Muscle of leg (tissue), 16 donors: Measurements from ENCODE around the gene ZNF213. TPM values are rescaled to one million over a fixed set of nuclear protein-coding genes. Genes with fewer than 3 reads are reported as not detected.

Experiments used
- DNase-seq: peaks from one replicate; pipeline ENCODE4 v3.0.0; 2013
- H3K27ac ChIP-seq: one replicate; pipeline ENCODE4 v1.5.1; 2013; ENCODE audit warnings: mild to moderate bottlenecking, low read length, control low read depth
- H3K27me3 ChIP-seq: one replicate; pipeline ENCODE4 v1.6.1; 2013; ENCODE audit warnings: low read length; ENCODE audit not compliant: control insufficient read depth, insufficient read depth
- H3K36me3 ChIP-seq: one replicate; pipeline ENCODE4 v1.6.1; 2013; ENCODE audit warnings: low read length; ENCODE audit not compliant: control insufficient read depth, insufficient read depth
- H3K4me1 ChIP-seq: one replicate; pipeline ENCODE4 v1.6.1; 2013; ENCODE audit warnings: low read length; ENCODE audit not compliant: control insufficient read depth, insufficient read depth
- H3K4me3 ChIP-seq: one replicate; pipeline ENCODE4 v1.5.1; 2013; ENCODE audit warnings: low read length, control low read depth
- H3K9me3 ChIP-seq: replicated peaks from 2 replicates; pipeline ENCODE4 v1.6.1; 2013; ENCODE audit warnings: low read depth, low read length; ENCODE audit not compliant: control insufficient read depth
- WGBS: methylation state at CpG from one replicate; pipeline ENCODE4 v1.1.5; 2013; ENCODE audit warnings: missing lambda C conversion rate; ENCODE audit not compliant: insufficient coverage; 5-methylcytosine and 5-hydroxymethylcytosine counted together
- long read RNA-seq, 11 donors: transcript quantifications; one replicate each; lab custom pipeline, GENCODE V29; 2026
- polyA plus RNA-seq, 8 donors: library from polyadenylated mRNA; unstranded; fragments of 120-200 nt; gene quantifications; one replicate each; pipeline versions ENCODE4 v1.2.1 to v1.2.3, GENCODE V29; 2013; ENCODE audit warnings: inconsistent platforms in 1 of 8, low replicate concordance in 1 of 8; ENCODE audit not compliant: insufficient read length in 8 of 8, insufficient read depth in 1 of 8
- total RNA-seq: library from RNA; stranded (reverse); fragments of 120-200 nt; gene quantifications from one replicate; pipeline ENCODE4 v1.2.4, GENCODE V29; 2013

ZNF213 gene, protein sequence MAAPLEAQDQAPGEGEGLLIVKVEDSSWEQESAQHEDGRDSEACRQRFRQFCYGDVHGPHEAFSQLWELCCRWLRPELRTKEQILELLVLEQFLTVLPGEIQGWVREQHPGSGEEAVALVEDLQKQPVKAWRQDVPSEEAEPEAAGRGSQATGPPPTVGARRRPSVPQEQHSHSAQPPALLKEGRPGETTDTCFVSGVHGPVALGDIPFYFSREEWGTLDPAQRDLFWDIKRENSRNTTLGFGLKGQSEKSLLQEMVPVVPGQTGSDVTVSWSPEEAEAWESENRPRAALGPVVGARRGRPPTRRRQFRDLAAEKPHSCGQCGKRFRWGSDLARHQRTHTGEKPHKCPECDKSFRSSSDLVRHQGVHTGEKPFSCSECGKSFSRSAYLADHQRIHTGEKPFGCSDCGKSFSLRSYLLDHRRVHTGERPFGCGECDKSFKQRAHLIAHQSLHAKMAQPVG
- total RNA-seq: 3.1 TPM
- 10 to 100 TPM in 5 of 8 donors, 1 to 10 TPM in 3; 9.4 to 14.0 (median 11.5) TPM for polyA plus RNA-seq
- long read RNA-seq, donor 1, partial matches to known transcripts: 0 of 1 reads
- long read RNA-seq, donor 1, other reads (novel, unspliced or antisense): 0 of 1 reads
- long read RNA-seq, donor 2: 0 reads
- long read RNA-seq, donor 3, transcript ZNF213-201 (6 exons, 3,313 nt): major isoform, 6 of 7 reads
- long read RNA-seq, donor 3, partial matches to known transcripts: 0 of 7 reads
- long read RNA-seq, donor 3, other reads (novel, unspliced or antisense): 0 of 7 reads
- long read RNA-seq, donor 4, full-length matches to known transcripts: 5 of 5 reads
- long read RNA-seq, donor 4, partial matches to known transcripts: 0 of 5 reads
- long read RNA-seq, donor 4, other reads (novel, unspliced or antisense): 0 of 5 reads
- long read RNA-seq, donor 5, partial matches to known transcripts: 0 of 4 reads
- long read RNA-seq, donor 5, other reads (novel, unspliced or antisense): 0 of 4 reads
- long read RNA-seq, donor 6, partial matches to known transcripts: 0 of 3 reads
- long read RNA-seq, donor 6, other reads (novel, unspliced or antisense): 0 of 3 reads
- long read RNA-seq, donor 7, partial matches to known transcripts: 0 of 2 reads
- long read RNA-seq, donor 7, other reads (novel, unspliced or antisense): 0 of 2 reads
- long read RNA-seq, donor 8: 0 reads
- long read RNA-seq, donor 9, partial matches to known transcripts: 0 of 2 reads
- long read RNA-seq, donor 9, other reads (novel, unspliced or antisense): 0 of 2 reads
- long read RNA-seq, donor 10, partial matches to known transcripts: 0 of 1 reads
- long read RNA-seq, donor 10, other reads (novel, unspliced or antisense): 0 of 1 reads
- long read RNA-seq, donor 11, partial matches to known transcripts: 0 of 4 reads
- long read RNA-seq, donor 11, other reads (novel, unspliced or antisense): 0 of 4 reads

DNA sequence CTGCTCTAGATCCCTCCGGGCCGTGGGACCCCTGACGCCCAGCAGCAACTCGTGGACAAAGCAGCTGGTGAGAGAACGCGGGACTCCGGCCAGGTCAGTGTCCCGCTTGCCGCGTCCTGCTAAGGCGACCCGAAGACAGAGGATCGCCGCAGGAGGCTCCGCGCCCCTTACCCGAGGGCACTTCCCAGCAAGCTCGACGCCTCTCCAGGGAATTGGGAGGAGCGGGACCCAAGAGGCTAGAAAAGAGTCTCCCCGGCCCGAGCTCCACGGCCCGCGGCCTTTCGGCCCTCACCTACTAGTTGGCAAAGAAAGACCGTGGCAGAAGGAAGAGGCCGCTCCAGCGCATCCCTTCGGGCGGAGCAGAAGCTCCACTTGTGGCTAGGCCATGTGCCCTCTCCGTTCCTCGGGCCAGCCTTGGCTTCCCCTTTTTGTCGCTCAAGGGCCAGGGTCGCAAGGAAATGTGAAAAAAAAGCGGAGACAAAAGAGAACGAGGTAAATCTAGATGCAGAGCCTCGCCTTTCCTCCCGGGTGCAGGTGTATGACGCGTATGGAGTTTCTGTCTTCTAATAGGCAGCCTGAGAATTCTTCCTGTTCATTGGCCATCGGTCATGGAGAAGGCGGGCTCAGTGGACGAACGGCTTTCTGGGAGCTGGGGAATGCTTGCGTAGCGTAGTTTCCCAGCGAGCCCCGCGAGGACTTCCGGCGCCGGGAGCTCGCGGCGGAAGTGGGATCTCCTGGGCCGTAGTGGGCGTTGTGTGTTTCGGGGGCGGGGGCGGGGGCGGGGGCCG is at the start of gene ZNF213:
TSS of gene ZNF213 (plus strand) at position 692 of the 788 bp plus-strand sequence. CDS start 2,252 bp downstream, outside the sequence.
- peak within 1 kb of the TSS; percentile 99 for H3K27ac ChIP-seq
- under 1% methylated on average over 49 of the region's 63 CpGs for WGBS
- no peaks in the 10 kb centered on the region for H3K9me3 ChIP-seq
- H3K4me1 ChIP-seq: peaks cover 17% of the 10 kb centered on the region
- H3K27me3 ChIP-seq: no peaks in the 10 kb centered on the region
- peak within 1 kb of the TSS; percentile 99 for H3K4me3 ChIP-seq
- peaks cover 35% of the 10 kb centered on the region for H3K36me3 ChIP-seq
- DNase-seq: peak; percentile 100

DNA sequence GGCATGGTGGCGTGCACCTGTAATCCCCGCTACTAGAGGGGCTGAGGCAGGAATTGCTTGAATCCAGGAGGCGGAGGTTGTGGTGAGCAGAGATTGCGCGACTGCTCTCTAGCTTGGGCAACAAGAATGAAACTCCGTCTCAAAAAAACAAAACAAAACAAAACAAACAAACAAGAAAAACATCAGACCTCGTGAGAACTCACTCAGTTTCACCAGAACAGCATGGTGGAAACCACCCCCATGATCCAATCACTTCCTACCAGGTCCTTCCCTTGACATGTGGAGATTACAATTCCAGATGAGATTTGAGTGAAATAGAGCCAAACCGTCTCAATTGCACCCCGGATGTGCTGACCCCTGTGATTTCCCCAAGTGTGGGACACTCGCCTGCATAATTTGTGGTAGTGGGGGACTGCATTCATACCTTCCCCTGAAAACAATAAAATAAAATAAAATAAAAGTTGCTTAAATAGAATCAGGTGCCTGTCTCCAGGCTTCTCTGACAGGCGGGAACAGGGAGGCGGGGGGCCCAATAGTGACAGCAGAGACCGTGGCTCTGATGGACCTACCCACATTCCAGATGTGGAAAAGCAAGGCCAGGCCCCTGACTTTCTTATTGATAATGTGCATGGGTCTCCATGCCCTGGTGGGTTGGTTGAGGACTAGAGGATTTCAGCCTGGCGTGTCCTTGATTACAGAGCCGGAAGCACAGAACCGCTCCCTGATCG is 48.8 kb upstream of the ZNF213 start:
- DNase-seq: no peak
- peak overlapping the region; percentile 86 for H3K27ac ChIP-seq
- H3K9me3 ChIP-seq: no peaks in the 10 kb centered on the region
- no peaks in the 10 kb centered on the region for H3K36me3 ChIP-seq
- H3K4me3 ChIP-seq: no peak overlapping the region
- peaks cover 35% of the 10 kb centered on the region for H3K4me1 ChIP-seq
- no peaks in the 10 kb centered on the region for H3K27me3 ChIP-seq
- WGBS: 88% methylated on average over 9 of the region's 17 CpGs

DNA sequence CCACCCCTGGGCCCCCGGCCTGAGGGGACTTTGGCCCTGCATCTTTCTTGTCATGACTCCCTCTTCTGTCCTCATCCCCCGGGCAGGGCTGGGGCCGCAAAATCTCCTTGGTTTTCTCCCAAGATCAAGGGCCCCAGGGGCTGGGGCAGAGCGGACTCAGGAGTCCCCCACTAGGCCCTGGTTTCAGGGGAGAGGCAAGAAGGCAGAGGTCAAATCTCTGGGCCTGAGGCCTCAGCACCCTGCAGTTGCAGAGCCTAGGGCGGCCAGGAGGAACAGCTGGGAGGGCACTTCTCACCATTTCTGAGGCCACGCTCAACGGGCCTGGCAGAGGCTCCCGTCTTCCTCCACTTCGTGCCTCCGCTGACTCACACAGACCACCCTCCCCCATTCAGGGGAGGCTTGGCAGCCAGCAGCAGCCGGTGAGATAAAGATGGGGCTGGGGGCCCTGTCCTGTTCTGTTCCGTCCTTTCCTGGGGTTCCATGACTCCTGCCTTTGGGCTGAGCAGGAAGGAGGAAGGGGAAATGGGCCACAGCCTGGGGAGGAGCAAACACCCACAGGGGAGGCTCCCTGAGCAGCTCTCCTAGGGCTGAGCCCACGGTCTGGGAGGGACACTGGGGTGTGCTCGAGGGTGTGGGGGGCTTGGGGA is 48.1 kb upstream of the ZNF213 start:
- peaks cover 35% of the 10 kb centered on the region for H3K4me1 ChIP-seq
- peak overlapping the region; percentile 86 for H3K27ac ChIP-seq
- H3K9me3 ChIP-seq: no peaks in the 10 kb centered on the region
- H3K4me3 ChIP-seq: peak overlapping the region; percentile 7
- peak; percentile 32 for DNase-seq
- H3K36me3 ChIP-seq: no peaks in the 10 kb centered on the region
- WGBS: 52% methylated on average over 7 of the region's 14 CpGs
- H3K27me3 ChIP-seq: peaks cover 3% of the 10 kb centered on the region

DNA sequence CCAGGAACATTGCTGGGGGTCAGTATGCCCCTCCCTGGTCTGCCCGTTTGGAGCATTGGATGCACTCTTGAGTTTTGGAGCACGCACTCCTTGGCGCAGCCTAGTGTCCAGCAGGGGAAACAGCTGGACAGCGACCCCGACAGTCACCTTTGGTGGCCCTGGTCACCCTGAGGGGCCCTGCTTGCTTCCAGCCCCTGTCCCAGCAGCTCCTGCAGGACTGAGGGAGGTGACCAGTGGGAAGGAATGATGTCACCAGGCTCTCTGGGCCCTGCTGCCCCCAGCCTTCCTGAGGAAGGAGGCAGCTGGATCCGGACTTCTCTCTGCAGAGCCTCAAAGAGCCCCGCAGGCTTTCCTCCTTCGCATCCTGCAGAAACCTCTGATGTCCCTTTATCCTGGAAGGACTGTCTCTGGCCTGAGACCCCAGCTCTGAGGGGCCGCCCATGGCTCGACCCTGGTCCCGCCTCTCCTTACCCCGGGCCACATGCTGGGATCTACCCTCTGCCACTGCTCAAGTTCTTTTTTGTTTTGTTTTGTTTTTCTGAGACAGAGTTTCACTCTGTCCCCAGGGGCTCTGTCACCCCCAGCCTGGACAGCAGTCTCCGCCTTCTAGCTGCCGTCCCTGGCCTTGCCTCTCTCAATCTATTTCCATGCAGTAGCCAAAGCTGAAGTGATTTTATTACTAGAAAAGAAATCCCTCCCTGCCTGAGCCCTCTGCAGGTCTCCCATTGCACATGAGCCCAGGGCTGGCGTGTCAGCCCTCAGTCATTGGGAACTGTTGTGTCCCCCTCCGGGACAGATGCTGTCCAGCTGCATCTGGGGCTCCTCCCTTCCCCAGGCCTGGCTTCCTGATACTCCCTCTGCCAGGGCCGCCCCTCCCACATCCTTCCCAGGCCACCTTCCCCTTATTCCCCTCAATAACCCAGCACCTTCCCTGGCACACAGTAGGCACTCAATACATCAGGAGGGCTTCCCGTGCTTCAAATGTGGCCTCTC is 47.3 kb upstream of the ZNF213 start:
- Histone ChIP-seq H3K4me3 (peak overlapping the region; percentile 7), H3K36me3 (no peaks in the 10 kb centered on the region), H3K27ac (peak overlapping the region; percentile 86), H3K9me3 (no peaks in the 10 kb centered on the region), H3K27me3 (peaks cover 10% of the 10 kb centered on the region), H3K4me1 (peaks cover 37% of the 10 kb centered on the region)
- 40% methylated on average over 17 of the region's 18 CpGs for WGBS
- DNase-seq: peak; percentile 84

DNA sequence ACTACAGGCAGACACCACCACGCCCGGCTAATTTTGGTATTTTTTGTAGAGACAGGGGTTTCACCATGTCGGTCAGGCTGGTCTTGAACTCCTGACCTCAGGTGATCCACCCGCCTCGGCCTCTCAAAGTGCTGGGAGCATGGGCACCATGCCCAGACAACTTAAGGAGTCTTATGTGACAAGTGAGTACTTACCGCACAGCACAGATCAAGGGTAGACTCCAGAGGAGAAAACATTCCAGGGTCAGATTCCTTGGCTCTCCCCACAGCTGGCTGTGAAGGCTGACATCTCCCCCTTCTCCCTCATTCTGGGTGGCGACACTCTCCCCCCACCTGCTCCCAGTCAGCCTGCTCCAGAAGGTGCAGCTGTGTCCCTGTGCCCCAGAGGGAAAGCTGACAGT is 46.4 kb upstream of the ZNF213 start:
- peak overlapping the region; percentile 86 for H3K27ac ChIP-seq
- H3K27me3 ChIP-seq: peaks cover 10% of the 10 kb centered on the region
- peaks cover 42% of the 10 kb centered on the region for H3K4me1 ChIP-seq
- no peak overlapping the region for H3K4me3 ChIP-seq
- 49% methylated on average over 4 of the region's 7 CpGs for WGBS
- H3K9me3 ChIP-seq: no peaks in the 10 kb centered on the region
- no peaks in the 10 kb centered on the region for H3K36me3 ChIP-seq
- peak; percentile 46 for DNase-seq

DNA sequence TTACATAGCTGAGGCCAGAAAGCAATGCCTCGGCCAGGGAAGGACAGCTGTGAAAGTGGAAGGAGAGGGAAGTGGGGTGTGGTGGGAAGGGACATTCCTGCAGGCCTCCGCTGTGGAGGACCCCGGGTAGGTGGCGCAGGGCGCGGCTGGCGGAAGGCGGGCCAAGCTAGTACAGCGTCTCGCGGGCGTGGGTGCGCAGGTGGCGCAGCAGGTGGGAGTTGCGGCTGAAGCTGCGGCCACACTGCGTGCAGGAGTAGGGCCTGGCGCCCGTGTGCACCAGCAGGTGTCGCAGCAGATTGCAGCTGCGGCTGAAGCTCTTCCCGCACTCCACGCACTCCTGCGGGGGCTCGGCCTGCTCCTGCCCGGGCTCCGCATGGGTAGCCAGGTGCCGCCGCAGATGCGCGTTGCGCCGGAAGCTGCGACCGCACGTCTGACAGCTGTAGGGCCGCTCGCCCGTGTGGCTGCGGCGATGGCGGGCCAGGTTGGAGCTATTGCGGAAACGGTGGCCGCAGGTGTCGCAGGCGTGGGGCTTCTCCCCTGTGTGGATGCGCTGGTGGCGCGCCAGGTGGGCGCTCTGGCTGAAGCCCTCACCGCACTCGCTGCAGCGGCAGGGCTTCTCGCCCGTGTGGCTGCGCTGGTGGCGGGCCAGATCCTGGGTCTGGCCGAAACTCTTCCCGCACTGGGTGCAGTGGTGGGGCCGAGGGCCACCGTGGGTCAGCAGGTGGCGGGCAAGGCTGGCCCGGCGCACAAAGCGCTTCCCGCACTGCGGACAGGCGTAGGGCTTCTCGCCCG is 45.7 kb upstream of the ZNF213 start:
- H3K36me3 ChIP-seq: no peaks in the 10 kb centered on the region
- H3K4me1 ChIP-seq: peaks cover 42% of the 10 kb centered on the region
- no peak for DNase-seq
- H3K27ac ChIP-seq: peak overlapping the region; percentile 86
- no peaks in the 10 kb centered on the region for H3K9me3 ChIP-seq
- WGBS: 89% methylated on average over 71 of the region's 71 CpGs
- H3K27me3 ChIP-seq: peaks cover 10% of the 10 kb centered on the region
- no peak overlapping the region for H3K4me3 ChIP-seq

DNA sequence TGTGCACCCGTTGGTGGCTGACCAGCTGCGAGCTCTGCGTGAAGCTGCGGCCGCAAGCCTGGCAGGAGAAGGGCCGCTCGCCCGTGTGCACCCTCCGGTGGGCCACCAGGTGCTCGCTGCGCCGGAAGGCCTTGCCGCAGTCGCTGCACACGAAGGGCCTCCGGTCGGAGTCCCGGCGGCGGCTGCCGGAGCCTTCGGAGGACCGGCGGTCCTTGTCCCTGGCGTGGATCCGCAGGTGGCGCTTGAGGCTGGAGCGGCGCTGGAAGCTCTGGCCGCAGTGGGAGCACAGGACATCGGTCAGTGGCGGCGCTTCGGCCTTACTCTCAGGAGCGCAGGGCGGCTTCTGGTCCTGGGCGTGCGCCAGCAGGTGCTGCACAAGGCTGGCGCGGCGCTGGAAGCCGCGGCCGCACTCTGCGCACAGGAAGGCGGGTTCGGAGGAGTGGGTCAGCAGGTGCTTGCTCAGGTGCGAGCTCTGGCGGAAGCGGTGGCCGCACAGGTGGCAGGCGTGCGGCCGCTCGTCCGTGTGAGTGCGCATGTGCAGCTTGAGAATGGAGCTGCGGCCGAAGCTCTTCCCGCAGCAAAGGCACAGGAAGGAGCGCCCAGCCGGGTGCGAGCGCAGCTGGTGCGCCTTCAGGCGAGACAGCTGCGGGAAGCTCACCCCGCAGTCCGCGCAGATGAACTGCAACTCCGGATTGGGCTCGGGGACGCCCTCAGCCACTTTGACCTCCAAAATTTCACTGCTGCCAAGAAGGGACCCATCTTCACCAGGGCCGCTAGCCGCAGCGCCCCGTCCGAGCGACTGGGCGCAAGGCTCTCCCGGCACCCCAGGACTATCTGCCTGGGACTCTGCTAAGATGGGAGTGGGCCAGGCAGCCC is 44.9 kb upstream of the ZNF213 start:
- H3K9me3 ChIP-seq: no peaks in the 10 kb centered on the region
- H3K4me1 ChIP-seq: peaks cover 42% of the 10 kb centered on the region
- WGBS: 94% methylated on average over 81 of the region's 81 CpGs
- peaks cover 10% of the 10 kb centered on the region for H3K27me3 ChIP-seq
- H3K4me3 ChIP-seq: no peak overlapping the region
- DNase-seq: no peak
- H3K27ac ChIP-seq: no peak overlapping the region
- no peaks in the 10 kb centered on the region for H3K36me3 ChIP-seq
